Pancreas (tissue), 10 donors: ENCODE results near the gene ATP8A2. TPM values are rescaled to one million over a fixed set of nuclear protein-coding genes. Genes with fewer than 3 reads are reported as not detected.

Experiments used
- ATAC-seq, 4 donors: fragments of 200-7000 bp; cut with Tn5 transposase; one replicate each; pipeline versions ENCODE4 v1.8.0 to v1.9.1; 2020; ENCODE audit warnings: mild to moderate bottlenecking in 4 of 4, moderate library complexity in 4 of 4
- DNase-seq, 6 donors: peaks; one replicate each; pipeline ENCODE4 v3.0.0-alpha.2; 2020
- FAIRE-seq: peaks from 2 replicates; lab custom pipeline; 2012; peaks lifted over from hg19 to GRCh38; lab: Jason Lieb, UNC
- H3K27ac ChIP-seq, 4 donors: fragments of 200-600 bp; sonication (generic); 1 replicate in 3 of 4; 2 replicates in 1 of 4; pipeline versions ENCODE4 v1.5.0 to v1.8.0; 2020
- H3K27me3 ChIP-seq, 4 donors: fragments of 200-600 bp; one replicate each; pipeline ENCODE4 v1.8.0; 2021
- H3K36me3 ChIP-seq, 3 donors: fragments of 200-600 bp; sonication (generic) in 1 of 3; one replicate each; pipeline versions ENCODE4 v1.5.0 to v1.8.0; 2020 to 2021
- H3K4me1 ChIP-seq, 3 donors: fragments of 200-600 bp; one replicate each; pipeline ENCODE4 v1.8.0; 2021
- H3K4me3 ChIP-seq, 4 donors: fragments of 200-600 bp; sonication (generic) in 2 of 4; one replicate each; pipeline versions ENCODE4 v1.5.0 to v1.8.0; 2020 to 2021
- H3K9me3 ChIP-seq, 4 donors: fragments of 200-600 bp; one replicate each; pipeline ENCODE4 v1.8.0; 2021
- WGBS, 2 donors: extraction: QIAGEN DNeasy Blood & Tissue Kit; methylation state at CpG; one replicate each; pipeline ENCODE4 v1.1.7; 2013; 5-methylcytosine and 5-hydroxymethylcytosine counted together
- intact Hi-C, 3 donors: fragments of 100-400 bp; cut with DNase I; formaldehyde crosslinking; loops; one replicate each; pipeline versions ENCODE4 v1.11.1 to v1.14.2; 2022
- polyA plus RNA-seq, 2 donors: library from polyadenylated mRNA; stranded (reverse); fragments of 200-250 nt; gene quantifications; one replicate each; pipeline ENCODE4 v1.2.3, GENCODE V29; 2013
- total RNA-seq, 6 donors: library from RNA; stranded (reverse); fragmentation: NEBNext Ultra II Directional in 4 of 6; extraction: Animal tissue kit (Norgen Biotek cat#: 25700) in 4 of 6; gene quantifications; one replicate each; pipeline versions ENCODE4 v1.2.1 to v1.2.4, GENCODE V29; 2021 to 2023
- TF ChIP-seq, protein P1 (sequence below), 4 donors: fragments of 200-600 bp; sonication (generic) in 3 of 4; IDR thresholded peaks; one replicate each; pipeline versions ENCODE4 v1.5.0 to v1.8.0; 2021; ENCODE audit warnings: antibody characterized with exemption in 4 of 4
- donor health status: healthy with polysubstance abuse.
- donor health status: DM: no; HTN: no; CAD: no; lungs with moderate emphysema.
- donor health status: DM: no; HTN: no; CAD: no.
- donor health status: control.
- donor health status: control.
- donor health status: Bipolar disorder and iron deficiency.
- donor health status: DM: yes; HTN: yes; CAD: no.
- donor health status: DM: no; HTN: no; CAD: no.
- donor health status: DM: no; HTN: no; CAD: no.
- donor health status: DM: yes; HTN: yes; CAD: no.

The ATP8A2 gene
- total and polyA plus RNA-seq, 8 donors, result 0.04 to 0.28 (median 0.14) TPM

DNA sequence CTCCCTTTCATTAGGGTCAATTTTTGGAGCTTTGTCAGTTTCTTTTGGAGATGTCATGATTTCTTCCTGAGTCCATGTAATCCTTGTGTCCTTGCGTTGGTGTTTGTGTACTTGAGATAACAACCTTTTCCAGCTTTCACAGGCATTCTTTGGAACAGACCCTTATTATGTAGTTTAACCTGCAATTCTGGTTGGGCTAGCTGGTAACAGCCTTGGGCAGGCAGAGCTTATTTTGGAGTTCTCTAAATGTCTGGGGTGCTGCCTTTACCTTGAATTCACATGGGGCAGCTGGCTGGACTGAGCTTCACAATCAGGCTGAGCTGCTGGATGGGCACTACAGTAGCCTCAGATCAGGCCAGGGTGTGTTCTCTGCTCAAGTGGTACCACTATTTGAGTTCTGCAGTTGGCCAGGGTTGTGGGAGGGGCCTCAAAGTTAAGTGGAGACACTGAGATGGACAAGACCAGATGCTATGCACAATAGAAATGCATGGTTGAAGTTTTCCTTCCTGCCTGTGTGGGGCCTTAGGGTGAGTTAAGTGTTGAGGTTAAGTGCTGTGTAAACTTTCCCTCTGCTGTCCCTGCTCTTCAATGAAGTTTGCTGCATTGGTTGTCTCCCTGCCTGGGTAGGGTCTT, 277.3 kb downstream of the ATP8A2 start:
- Histone ChIP-seq H3K9me3 (no peaks in the 10 kb centered on the region), H3K4me3 (no peak overlapping the region), H3K4me1 (no peaks in the 10 kb centered on the region), H3K27ac (no peak overlapping the region), H3K36me3 (no peaks in the 10 kb centered on the region), H3K27me3 (peaks cover 0 to 4% (median 0%) of the 10 kb centered on the region in 4 donors)
- WGBS, 2 donors, result 13 to 22% methylated on average over 1 of the region's 1 CpG
- TF ChIP-seq, protein P1, sequence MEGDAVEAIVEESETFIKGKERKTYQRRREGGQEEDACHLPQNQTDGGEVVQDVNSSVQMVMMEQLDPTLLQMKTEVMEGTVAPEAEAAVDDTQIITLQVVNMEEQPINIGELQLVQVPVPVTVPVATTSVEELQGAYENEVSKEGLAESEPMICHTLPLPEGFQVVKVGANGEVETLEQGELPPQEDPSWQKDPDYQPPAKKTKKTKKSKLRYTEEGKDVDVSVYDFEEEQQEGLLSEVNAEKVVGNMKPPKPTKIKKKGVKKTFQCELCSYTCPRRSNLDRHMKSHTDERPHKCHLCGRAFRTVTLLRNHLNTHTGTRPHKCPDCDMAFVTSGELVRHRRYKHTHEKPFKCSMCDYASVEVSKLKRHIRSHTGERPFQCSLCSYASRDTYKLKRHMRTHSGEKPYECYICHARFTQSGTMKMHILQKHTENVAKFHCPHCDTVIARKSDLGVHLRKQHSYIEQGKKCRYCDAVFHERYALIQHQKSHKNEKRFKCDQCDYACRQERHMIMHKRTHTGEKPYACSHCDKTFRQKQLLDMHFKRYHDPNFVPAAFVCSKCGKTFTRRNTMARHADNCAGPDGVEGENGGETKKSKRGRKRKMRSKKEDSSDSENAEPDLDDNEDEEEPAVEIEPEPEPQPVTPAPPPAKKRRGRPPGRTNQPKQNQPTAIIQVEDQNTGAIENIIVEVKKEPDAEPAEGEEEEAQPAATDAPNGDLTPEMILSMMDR (IDR thresholded peaks at IDR 0.05), result no peak
- ATAC-seq (no peak), DNase-seq (no peak), FAIRE-seq (no peak)
- intact Hi-C loops, result no loop called here

DNA sequence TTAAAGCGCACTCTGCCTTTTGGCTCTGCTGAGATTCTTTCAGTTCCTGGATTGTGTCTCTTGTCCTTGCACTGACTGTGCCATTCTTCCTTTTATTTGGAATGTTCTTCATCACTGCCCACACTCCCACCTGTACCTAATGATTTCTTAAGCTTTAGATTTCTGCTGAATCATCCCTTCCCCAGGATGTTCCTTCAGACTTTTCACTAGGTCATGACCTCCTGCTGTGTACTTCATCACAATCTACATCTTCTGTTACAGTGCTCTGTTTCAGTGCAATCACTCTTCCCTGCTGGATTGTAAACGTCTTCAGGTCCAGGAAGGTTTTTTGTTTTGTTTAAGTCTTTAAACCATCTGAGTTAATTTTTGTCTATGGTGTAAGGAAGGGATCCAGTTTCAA, 281.0 kb downstream of the ATP8A2 start:
- no peak overlapping the region for H3K4me3 ChIP-seq
- no peaks in the 10 kb centered on the region for H3K36me3 ChIP-seq
- FAIRE-seq (no peak), DNase-seq (no peak), ATAC-seq (no peak)
- no peaks in the 10 kb centered on the region for H3K4me1 ChIP-seq
- TF ChIP-seq, protein P1 (IDR thresholded peaks at IDR 0.05), result no peak
- intact Hi-C loops, result no loop called here
- H3K9me3 ChIP-seq, result no peaks in the 10 kb centered on the region
- WGBS, 2 donors, result 31 to 59% methylated on average over 2 of the region's 2 CpGs
- no peak overlapping the region for H3K27ac ChIP-seq
- H3K27me3 ChIP-seq, result peaks cover 0 to 4% (median 0%) of the 10 kb centered on the region in 4 donors

DNA sequence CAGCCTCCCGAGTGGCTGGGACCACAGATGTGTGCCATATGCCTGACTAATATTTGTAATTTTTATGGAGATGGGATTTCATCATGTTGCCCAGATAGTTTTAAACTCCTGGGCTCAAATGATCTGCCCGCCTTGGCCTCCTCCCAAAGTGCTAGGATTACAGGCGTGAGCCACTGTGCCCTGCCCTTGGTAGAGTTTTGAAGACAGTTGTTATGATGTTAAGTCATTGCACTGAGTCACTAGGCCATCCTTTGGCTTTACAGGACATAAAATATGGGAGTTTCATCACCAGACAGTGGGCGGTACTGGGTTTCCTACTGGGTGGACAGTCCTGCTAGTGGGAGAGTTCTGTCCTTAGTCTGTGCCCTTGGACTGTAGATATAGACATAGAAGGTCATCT, 282.5 kb downstream of the ATP8A2 start:
- no peaks in the 10 kb centered on the region for H3K9me3 ChIP-seq
- WGBS, 2 donors, result 69 to 81% methylated on average over 4 of the region's 4 CpGs
- no peaks in the 10 kb centered on the region for H3K4me1 ChIP-seq
- ATAC-seq (no peak), FAIRE-seq (no peak), DNase-seq (no peak)
- H3K36me3 ChIP-seq, result no peaks in the 10 kb centered on the region
- intact Hi-C loops, result no loop called here
- H3K27ac ChIP-seq, result no peak overlapping the region
- peaks cover 0 to 4% (median 0%) of the 10 kb centered on the region in 4 donors for H3K27me3 ChIP-seq
- TF ChIP-seq, protein P1 (IDR thresholded peaks at IDR 0.05), result no peak
- H3K4me3 ChIP-seq, result no peak overlapping the region

DNA sequence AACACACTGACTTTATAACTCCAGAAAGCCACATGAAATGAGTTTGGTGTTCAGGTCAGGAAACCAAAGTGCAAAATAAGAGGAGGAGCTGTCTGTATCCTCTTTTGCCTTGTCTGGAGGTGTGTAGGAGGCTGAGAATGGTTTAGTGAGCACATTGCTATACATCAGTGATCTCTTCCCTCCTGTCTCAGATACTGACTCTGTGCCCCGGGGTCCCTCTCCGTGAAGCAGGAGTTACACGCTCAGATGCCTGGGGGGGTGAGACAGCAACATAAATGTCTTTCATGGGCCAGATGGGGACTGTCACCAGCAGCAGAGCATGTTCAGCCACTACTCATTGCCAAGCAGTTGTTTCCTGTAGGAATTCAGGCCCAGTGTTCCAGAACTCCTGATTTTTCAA, 285.4 kb downstream of the ATP8A2 start:
- TF ChIP-seq, protein P1 (IDR thresholded peaks at IDR 0.05), result no peak
- Histone ChIP-seq H3K27me3 (peaks cover 0 to 4% (median 0%) of the 10 kb centered on the region in 4 donors), H3K36me3 (no peaks in the 10 kb centered on the region), H3K4me1 (no peaks in the 10 kb centered on the region), H3K4me3 (no peak overlapping the region), H3K9me3 (no peaks in the 10 kb centered on the region), H3K27ac (no peak overlapping the region)
- no peak for ATAC-seq
- no peak for DNase-seq
- WGBS, 2 donors, result 68 to 92% methylated on average over 3 of the region's 3 CpGs
- no peak for FAIRE-seq
- intact Hi-C loops, result no loop called here

DNA sequence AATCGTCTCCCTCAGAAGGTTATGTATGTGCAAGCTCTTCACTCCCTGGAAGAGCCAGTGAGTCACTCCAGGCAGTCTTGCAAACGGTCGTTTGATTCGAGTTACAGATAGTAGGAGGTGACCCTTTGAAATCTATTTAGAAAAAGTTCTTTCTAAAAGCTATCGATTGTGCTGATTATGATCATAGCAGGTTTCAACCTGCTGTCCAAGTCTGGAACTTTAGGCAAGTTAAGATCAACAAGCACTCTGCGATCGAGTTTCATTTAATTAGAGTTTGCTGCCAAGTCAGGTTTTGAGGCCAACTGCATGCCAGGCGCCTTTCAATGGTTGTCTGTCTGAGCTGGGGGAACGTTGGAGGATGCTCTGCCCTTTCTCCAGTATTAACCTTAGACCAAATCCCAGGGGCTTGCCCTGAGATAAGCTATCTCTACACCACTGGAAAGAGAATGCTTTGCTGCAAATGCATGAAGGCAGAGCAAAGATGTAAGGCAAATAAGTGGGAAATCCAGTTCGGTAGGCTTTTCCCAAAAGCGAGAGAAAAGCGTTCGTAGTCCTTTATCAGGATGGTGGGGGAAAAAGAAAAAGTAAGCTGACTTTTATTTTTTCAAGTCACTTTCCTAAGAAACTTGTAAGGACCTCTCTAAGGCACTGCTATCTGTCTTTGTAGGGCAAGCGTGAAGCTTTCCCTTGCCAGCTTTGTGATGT, 287.5 kb downstream of the ATP8A2 start:
- 18 to 24% methylated on average over 14 of the region's 14 CpGs for WGBS, 2 donors

More for the DNA sequence above, 287.5 kb downstream of the ATP8A2 start:
- ATAC-seq (peak in 1 of 4 donors; percentile 27), DNase-seq (no peak), FAIRE-seq (no peak)
- no peak overlapping the region for H3K27ac ChIP-seq
- no peaks in the 10 kb centered on the region for H3K4me1 ChIP-seq
- TF ChIP-seq, protein P1 (IDR thresholded peaks at IDR 0.05), result no peak
- intact Hi-C loops, result no loop called here
- no peaks in the 10 kb centered on the region for H3K27me3 ChIP-seq
- H3K9me3 ChIP-seq, result no peaks in the 10 kb centered on the region
- H3K4me3 ChIP-seq, result no peak overlapping the region
- no peaks in the 10 kb centered on the region for H3K36me3 ChIP-seq
